ENCODE measurements around the gene KCNQ1OT1. TPM values are rescaled to one million over a fixed set of nuclear protein-coding genes. Genes with fewer than 3 reads are reported as not detected.

Gene KCNQ1OT1
- total RNA-seq, 1 donor from 2014 or later: 3.4 TPM

- H3K27me3 ChIP-seq: no peaks in the 10 kb centered on the region
- H3K9me3 ChIP-seq: no peaks in the 10 kb centered on the region
- peak in 1 of 2 donors; percentile 80 for DNase-seq (ENCODE audit: extremely low spot score in 2 of 2)
- no peak for TF ChIP-seq CTCF (IDR thresholded peaks at IDR 0.05)
- no peak for TF ChIP-seq POLR2A (IDR thresholded peaks at IDR 0.05)
- TF ChIP-seq POLR2AphosphoS5 (IDR thresholded peaks at IDR 0.05; ENCODE audit: insufficient read depth in 1 of 2, low read depth in 1 of 2): no peak
- H3K27ac ChIP-seq: no peak overlapping the region
- no peaks in the 10 kb centered on the region for H3K36me3 ChIP-seq
- intact Hi-C loops (cut with DNase I): no loop called here
- H3K4me1 ChIP-seq: no peaks in the 10 kb centered on the region
- H3K4me3 ChIP-seq: no peak overlapping the region
These were observed 109.4 kb downstream of the KCNQ1OT1 start for GRCh38 chr11:2590131-2590964.

GRCh38 chr11:2589538-2589934 lies 110.3 kb downstream of the KCNQ1OT1 start:
- H3K27me3 ChIP-seq: no peaks in the 10 kb centered on the region
- no peaks in the 10 kb centered on the region for H3K9me3 ChIP-seq
- TF ChIP-seq POLR2AphosphoS5 (IDR thresholded peaks at IDR 0.05; ENCODE audit: insufficient read depth in 1 of 2, low read depth in 1 of 2) (no peak), POLR2A (IDR thresholded peaks at IDR 0.05) (no peak), CTCF (IDR thresholded peaks at IDR 0.05) (no peak)
- intact Hi-C loops (cut with DNase I): no loop called here
- H3K4me1 ChIP-seq: no peaks in the 10 kb centered on the region
- no peak overlapping the region for H3K27ac ChIP-seq
- no peak for DNase-seq (ENCODE audit: extremely low spot score in 2 of 2)
- H3K36me3 ChIP-seq: no peaks in the 10 kb centered on the region
- H3K4me3 ChIP-seq: no peak overlapping the region

GRCh38 chr11:2588809-2589537 lies 110.8 kb downstream of the KCNQ1OT1 start:
- TF ChIP-seq CTCF (IDR thresholded peaks at IDR 0.05) (no peak), POLR2A (IDR thresholded peaks at IDR 0.05) (no peak), POLR2AphosphoS5 (IDR thresholded peaks at IDR 0.05; ENCODE audit: insufficient read depth in 1 of 2, low read depth in 1 of 2) (no peak)
- Histone ChIP-seq H3K36me3 (no peaks in the 10 kb centered on the region), H3K27me3 (no peaks in the 10 kb centered on the region), H3K4me3 (no peak overlapping the region), H3K9me3 (no peaks in the 10 kb centered on the region), H3K4me1 (no peaks in the 10 kb centered on the region), H3K27ac (no peak overlapping the region)
- DNase-seq (ENCODE audit: extremely low spot score in 2 of 2): peak; percentile 70 to 91
- intact Hi-C loops (cut with DNase I): no loop called here

- Histone ChIP-seq H3K36me3 (no peaks in the 10 kb centered on the region), H3K4me3 (no peak overlapping the region), H3K27ac (no peak overlapping the region), H3K27me3 (no peaks in the 10 kb centered on the region), H3K9me3 (no peaks in the 10 kb centered on the region), H3K4me1 (no peaks in the 10 kb centered on the region)
- TF ChIP-seq CTCF (IDR thresholded peaks at IDR 0.05): no peak
- no peak for TF ChIP-seq POLR2AphosphoS5 (IDR thresholded peaks at IDR 0.05; ENCODE audit: insufficient read depth in 1 of 2, low read depth in 1 of 2)
- TF ChIP-seq POLR2A (IDR thresholded peaks at IDR 0.05): no peak
- peak in 1 of 2 donors; percentile 65 for DNase-seq (ENCODE audit: extremely low spot score in 2 of 2)
- intact Hi-C loops (cut with DNase I): no loop called here
These were observed 111.6 kb downstream of the KCNQ1OT1 start for GRCh38 chr11:2587976-2588748.
